Colonic mucosa (tissue), 4 donors: ENCODE measurements around the gene ARID5B. TPM values are rescaled to one million over a fixed set of nuclear protein-coding genes. Genes with fewer than 3 reads are reported as not detected.

Experiments used
- DNase-seq: peaks from one replicate; pipeline ENCODE4 v3.0.0-alpha.2; 2020
- H3K27ac ChIP-seq: fragments of 200-600 bp; one replicate; pipeline ENCODE4 v1.8.0; 2021
- H3K27me3 ChIP-seq: fragments of 200-600 bp; one replicate; pipeline ENCODE4 v1.8.0; 2021
- H3K36me3 ChIP-seq: fragments of 200-600 bp; one replicate; pipeline ENCODE4 v1.8.0; 2021
- H3K4me1 ChIP-seq: fragments of 200-600 bp; one replicate; pipeline ENCODE4 v1.8.0; 2021; ENCODE audit warnings: mild to moderate bottlenecking
- H3K4me3 ChIP-seq: fragments of 200-600 bp; one replicate; pipeline ENCODE4 v1.8.0; 2021
- H3K9ac ChIP-seq, 2 donors: one replicate each; pipeline ENCODE4 v1.7.0; 2013; ENCODE audit warnings: control low read depth in 2 of 2, low read depth in 2 of 2, low read length in 2 of 2
- H3K9me3 ChIP-seq: fragments of 200-600 bp; one replicate; pipeline ENCODE4 v1.8.0; 2021
- intact Hi-C: fragments of 100-400 bp; cut with DNase I; formaldehyde crosslinking; loops from one replicate; pipeline ENCODE4 v1.14.1; 2022
- total RNA-seq, 2 donors: library from RNA; stranded (reverse); fragmentation: NEBNext Ultra II Directional in 1 of 2; extraction: Animal tissue kit (Norgen Biotek cat#: 25700) in 1 of 2; gene quantifications; one replicate each; pipeline ENCODE4 v1.2.1, GENCODE V29; 2021
- TF ChIP-seq, protein P1 (sequence below): fragments of 200-600 bp; IDR thresholded peaks from one replicate; pipeline ENCODE4 v1.8.0; 2022; ENCODE audit warnings: antibody characterized with exemption, mild to moderate bottlenecking
- donor health status: healthy.
- donor health status: DM: no; HTN: no; CAD: no.
- donor health status: DM: no; HTN: no; CAD: no.

ARID5B gene
- total RNA-seq, 2 donors from 2014 or later: 18.8 to 27.2 TPM

DNA sequence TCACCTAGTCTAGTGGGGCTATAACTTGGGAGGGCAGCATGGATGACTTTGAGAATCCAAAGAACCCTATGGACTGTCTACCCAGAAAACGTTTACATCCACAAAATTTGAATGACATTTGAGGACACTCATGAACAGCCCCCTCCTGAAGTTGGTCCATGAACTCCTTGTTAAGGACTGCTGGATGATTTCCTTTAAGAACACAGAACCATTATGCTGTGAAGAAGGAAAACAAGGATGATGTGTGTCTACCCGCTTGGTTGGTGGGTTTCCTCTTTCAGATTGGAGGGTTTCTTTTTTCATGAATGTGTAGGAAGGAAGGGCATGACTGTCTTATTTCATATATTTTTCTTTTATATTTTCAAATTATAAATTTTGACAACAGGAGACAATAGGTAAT lies 58.3 kb downstream of the ARID5B start:
- TF ChIP-seq, protein P1, sequence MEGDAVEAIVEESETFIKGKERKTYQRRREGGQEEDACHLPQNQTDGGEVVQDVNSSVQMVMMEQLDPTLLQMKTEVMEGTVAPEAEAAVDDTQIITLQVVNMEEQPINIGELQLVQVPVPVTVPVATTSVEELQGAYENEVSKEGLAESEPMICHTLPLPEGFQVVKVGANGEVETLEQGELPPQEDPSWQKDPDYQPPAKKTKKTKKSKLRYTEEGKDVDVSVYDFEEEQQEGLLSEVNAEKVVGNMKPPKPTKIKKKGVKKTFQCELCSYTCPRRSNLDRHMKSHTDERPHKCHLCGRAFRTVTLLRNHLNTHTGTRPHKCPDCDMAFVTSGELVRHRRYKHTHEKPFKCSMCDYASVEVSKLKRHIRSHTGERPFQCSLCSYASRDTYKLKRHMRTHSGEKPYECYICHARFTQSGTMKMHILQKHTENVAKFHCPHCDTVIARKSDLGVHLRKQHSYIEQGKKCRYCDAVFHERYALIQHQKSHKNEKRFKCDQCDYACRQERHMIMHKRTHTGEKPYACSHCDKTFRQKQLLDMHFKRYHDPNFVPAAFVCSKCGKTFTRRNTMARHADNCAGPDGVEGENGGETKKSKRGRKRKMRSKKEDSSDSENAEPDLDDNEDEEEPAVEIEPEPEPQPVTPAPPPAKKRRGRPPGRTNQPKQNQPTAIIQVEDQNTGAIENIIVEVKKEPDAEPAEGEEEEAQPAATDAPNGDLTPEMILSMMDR: no peak
- no peak overlapping the region for H3K9ac ChIP-seq
- no peaks in the 10 kb centered on the region for H3K36me3 ChIP-seq
- H3K4me1 ChIP-seq: peaks cover 10% of the 10 kb centered on the region
- intact Hi-C loops: no loop called here
- no peaks in the 10 kb centered on the region for H3K9me3 ChIP-seq
- no peak overlapping the region for H3K27ac ChIP-seq
- no peak overlapping the region for H3K4me3 ChIP-seq
- H3K27me3 ChIP-seq: no peaks in the 10 kb centered on the region
- DNase-seq: no peak

DNA sequence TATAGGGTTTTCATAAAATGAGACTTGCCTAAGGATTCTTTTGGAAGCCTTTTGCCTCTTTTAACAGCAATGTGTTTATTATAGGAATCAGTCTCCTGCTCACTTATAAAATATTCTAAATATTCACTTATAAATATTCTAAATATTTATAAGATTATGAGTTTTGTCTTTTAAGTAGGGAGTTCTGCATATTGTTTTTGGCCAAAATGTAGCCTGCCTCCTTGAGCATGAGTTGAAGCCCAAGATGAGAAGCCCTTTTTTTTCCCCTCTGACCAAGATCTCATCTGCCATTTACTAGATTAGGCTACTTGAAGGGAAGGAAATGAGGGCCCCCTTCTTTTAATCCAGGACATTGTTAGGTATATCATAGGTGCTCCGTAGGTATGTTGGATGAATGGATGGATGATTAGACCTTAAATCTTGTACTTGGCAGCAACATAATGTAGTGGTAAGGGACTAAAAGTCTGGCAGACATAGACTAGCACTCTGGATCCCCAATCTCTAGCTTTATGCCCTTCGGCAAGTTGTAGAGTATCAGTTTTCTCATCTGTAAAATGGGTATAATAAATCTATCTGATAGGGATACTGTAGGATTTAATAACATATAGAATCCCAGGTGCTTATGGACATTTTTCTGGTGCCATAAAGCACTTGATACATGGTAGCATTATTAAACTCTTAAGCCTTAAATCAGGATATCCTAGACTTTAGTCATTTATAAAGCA lies 59.1 kb downstream of the ARID5B start:
- Histone ChIP-seq H3K4me3 (no peak overlapping the region), H3K9ac (no peak overlapping the region), H3K9me3 (no peaks in the 10 kb centered on the region), H3K27ac (no peak overlapping the region), H3K36me3 (no peaks in the 10 kb centered on the region), H3K4me1 (peaks cover 10% of the 10 kb centered on the region), H3K27me3 (no peaks in the 10 kb centered on the region)
- intact Hi-C loops: no loop called here
- TF ChIP-seq, protein P1: no peak
- DNase-seq: no peak

DNA sequence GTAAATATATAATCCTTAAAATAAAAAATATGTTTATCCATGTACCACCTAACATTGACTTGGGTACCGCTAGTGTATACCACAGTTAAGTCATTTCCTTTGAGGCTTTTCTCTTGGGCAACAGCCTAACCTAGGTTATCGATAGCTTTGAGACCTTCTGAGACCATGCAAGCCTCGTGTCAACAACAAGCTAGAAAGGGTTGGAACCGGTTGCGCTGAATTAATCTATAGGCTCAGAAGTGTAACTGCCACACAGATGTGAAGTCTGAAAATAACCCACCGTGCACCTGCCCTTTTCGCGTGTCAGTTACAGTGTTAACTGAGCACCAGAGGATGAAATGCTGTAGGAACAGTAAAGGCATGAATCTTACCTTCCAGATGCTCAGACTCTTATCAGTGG lies 59.8 kb downstream of the ARID5B start:
- Histone ChIP-seq H3K27me3 (no peaks in the 10 kb centered on the region), H3K4me3 (no peak overlapping the region), H3K9me3 (no peaks in the 10 kb centered on the region), H3K27ac (no peak overlapping the region), H3K36me3 (no peaks in the 10 kb centered on the region), H3K9ac (no peak overlapping the region), H3K4me1 (peaks cover 10% of the 10 kb centered on the region)
- no peak for DNase-seq
- intact Hi-C loops: no loop called here
- TF ChIP-seq, protein P1: no peak

DNA sequence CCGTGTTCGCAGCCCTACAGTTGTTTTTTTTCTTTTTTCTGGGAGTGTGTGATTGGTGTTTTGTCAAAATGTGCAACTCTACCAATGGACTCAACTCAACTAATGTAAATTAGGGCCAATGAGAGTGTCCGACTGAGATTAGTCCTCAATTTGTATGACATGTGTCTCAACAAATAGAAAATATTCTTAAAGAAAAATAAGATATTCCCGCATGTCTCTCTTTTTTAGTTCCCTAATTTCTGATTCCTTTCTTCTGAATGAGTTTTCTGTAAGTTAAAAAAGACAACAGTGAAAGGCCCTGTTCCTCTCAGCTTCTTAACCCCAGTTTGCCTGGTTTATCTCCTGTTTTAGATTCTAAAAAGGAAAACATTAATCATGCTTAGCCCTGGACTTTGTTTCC lies 61.5 kb downstream of the ARID5B start:
- Histone ChIP-seq H3K27ac (no peak overlapping the region), H3K4me3 (no peak overlapping the region), H3K36me3 (no peaks in the 10 kb centered on the region), H3K4me1 (peaks cover 10% of the 10 kb centered on the region), H3K9me3 (no peaks in the 10 kb centered on the region), H3K27me3 (no peaks in the 10 kb centered on the region), H3K9ac (no peak overlapping the region)
- intact Hi-C loops: no loop called here
- DNase-seq: no peak
- TF ChIP-seq, protein P1: no peak

DNA sequence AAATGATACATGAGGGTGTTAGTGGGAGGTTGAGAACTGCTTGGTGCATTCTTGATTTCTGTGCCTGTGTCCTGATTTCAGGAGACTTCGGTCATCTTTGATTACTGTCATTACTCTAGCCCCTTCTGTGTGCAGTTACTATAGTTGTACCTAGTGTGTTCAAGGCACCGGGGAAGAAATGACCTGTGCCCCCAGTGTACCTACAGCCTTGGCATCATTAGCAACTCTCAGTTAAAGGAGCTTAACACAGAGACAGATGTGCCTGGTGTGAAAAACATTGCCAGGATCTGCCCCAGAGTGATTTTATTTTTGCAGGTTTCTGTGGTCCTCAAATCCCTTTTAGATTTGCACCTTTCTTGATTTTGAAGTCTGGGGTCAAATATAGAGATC lies 62.2 kb downstream of the ARID5B start:
- H3K9ac ChIP-seq: peak overlapping the region in 1 of 2 donors; percentile 70
- intact Hi-C loops: no loop called here
- H3K9me3 ChIP-seq: no peaks in the 10 kb centered on the region
- H3K4me1 ChIP-seq: peaks cover 10% of the 10 kb centered on the region
- peak overlapping the region; percentile 26 for H3K27ac ChIP-seq
- TF ChIP-seq, protein P1: no peak
- no peaks in the 10 kb centered on the region for H3K27me3 ChIP-seq
- DNase-seq: no peak
- H3K4me3 ChIP-seq: no peak overlapping the region
- no peaks in the 10 kb centered on the region for H3K36me3 ChIP-seq
